ENCODE results near the gene TESPA1. TPM values are rescaled to one million over a fixed set of nuclear protein-coding genes. Genes with fewer than 3 reads are reported as not detected.
A peak's percentile ranks its signal among the peaks of the same experiment; 100 is the strongest.

The TESPA1 gene
- total and polyA plus RNA-seq, 9 of the 15 experiments (the other 6 are each of a cell fraction or from before 2014, with no cell fraction given): 0.72 to 7.1 (median 2.4) TPM

- TF ChIP-seq CHD7 (IDR thresholded peaks at IDR 0.05; ENCODE audit: low read depth, low read length) (no peak), KHSRP (IDR thresholded peaks at IDR 0.05) (no peak), PHB (CRISPR knock-in tag; IDR thresholded peaks at IDR 0.05) (no peak), PTRF (tag; IDR thresholded peaks at IDR 0.05) (no peak), CEBPG (CRISPR knock-in tag; IDR thresholded peaks at IDR 0.05) (no peak), CEBPG (tag; conservative IDR thresholded peaks at IDR 0.05 in 1 of 2, IDR thresholded peaks at IDR 0.05 in 1 of 2) (no peak), CSDE1 (IDR thresholded peaks at IDR 0.05) (no peak), BCOR (IDR thresholded peaks at IDR 0.05) (no peak), DACH1 (IDR thresholded peaks at IDR 0.05; ENCODE audit: partially characterized antibody) (peak; percentile 78), SMARCA5 (IDR thresholded peaks at IDR 0.05) (no peak), ADNP (tag; IDR thresholded peaks at IDR 0.05) (no peak), ZFP36 (IDR thresholded peaks at IDR 0.05; ENCODE audit: low read depth, low read length, partially characterized antibody) (no peak), KLF10 (CRISPR knock-in tag; IDR thresholded peaks at IDR 0.05) (no peak), ZNF511 (CRISPR knock-in tag; IDR thresholded peaks at IDR 0.05) (peak; percentile 92), ZNF274 (IDR thresholded peaks at IDR 0.05; ENCODE audit: borderline replicate concordance, low read depth, low read length) (no peak), ZBTB8A (IDR thresholded peaks at IDR 0.05; ENCODE audit: partially characterized antibody) (no peak), ZNF253 (CRISPR knock-in tag; conservative IDR thresholded peaks at IDR 0.05) (no peak), ZNF764 (CRISPR knock-in tag; IDR thresholded peaks at IDR 0.05; ENCODE audit: low read depth) (no peak), ELF2 (CRISPR knock-in tag; IDR thresholded peaks at IDR 0.05) (no peak), CC2D1A (IDR thresholded peaks at IDR 0.05) (no peak), IRF2 (CRISPR knock-in tag; IDR thresholded peaks at IDR 0.05) (no peak)
Observed at GRCh38 chr12:55019784-55020183, 35.2 kb upstream of the TESPA1 start, which contains the start of gene NEUROD4 (continued).
